ENCODE measurements around the gene SEMA4B. TPM values are rescaled to one million over a fixed set of nuclear protein-coding genes. Genes with fewer than 3 reads are reported as not detected.

SEMA4B gene
- total and polyA plus RNA-seq, 10 of the 15 experiments (the other 5 are each of a cell fraction or from before 2014, with no cell fraction given) = 0.87 to 26.0 (median 9.3) TPM

DNA sequence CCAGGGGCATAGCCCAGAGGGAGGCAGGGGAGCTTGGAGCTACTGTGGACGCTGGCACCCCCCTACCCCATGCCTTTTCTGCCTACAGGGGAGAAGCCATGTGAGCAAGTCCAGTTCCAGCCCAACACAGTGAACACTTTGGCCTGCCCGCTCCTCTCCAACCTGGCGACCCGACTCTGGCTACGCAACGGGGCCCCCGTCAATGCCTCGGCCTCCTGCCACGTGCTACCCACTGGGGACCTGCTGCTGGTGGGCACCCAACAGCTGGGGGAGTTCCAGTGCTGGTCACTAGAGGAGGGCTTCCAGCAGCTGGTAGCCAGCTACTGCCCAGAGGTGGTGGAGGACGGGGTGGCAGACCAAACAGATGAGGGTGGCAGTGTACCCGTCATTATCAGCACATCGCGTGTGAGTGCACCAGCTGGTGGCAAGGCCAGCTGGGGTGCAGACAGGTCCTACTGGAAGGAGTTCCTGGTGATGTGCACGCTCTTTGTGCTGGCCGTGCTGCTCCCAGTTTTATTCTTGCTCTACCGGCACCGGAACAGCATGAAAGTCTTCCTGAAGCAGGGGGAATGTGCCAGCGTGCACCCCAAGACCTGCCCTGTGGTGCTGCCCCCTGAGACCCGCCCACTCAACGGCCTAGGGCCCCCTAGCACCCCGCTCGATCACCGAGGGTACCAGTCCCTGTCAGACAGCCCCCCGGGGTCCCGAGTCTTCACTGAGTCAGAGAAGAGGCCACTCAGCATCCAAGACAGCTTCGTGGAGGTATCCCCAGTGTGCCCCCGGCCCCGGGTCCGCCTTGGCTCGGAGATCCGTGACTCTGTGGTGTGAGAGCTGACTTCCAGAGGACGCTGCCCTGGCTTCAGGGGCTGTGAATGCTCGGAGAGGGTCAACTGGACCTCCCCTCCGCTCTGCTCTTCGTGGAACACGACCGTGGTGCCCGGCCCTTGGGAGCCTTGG, 27.0 kb downstream of the SEMA4B start (continued):
- TF ChIP-seq, protein P1, sequence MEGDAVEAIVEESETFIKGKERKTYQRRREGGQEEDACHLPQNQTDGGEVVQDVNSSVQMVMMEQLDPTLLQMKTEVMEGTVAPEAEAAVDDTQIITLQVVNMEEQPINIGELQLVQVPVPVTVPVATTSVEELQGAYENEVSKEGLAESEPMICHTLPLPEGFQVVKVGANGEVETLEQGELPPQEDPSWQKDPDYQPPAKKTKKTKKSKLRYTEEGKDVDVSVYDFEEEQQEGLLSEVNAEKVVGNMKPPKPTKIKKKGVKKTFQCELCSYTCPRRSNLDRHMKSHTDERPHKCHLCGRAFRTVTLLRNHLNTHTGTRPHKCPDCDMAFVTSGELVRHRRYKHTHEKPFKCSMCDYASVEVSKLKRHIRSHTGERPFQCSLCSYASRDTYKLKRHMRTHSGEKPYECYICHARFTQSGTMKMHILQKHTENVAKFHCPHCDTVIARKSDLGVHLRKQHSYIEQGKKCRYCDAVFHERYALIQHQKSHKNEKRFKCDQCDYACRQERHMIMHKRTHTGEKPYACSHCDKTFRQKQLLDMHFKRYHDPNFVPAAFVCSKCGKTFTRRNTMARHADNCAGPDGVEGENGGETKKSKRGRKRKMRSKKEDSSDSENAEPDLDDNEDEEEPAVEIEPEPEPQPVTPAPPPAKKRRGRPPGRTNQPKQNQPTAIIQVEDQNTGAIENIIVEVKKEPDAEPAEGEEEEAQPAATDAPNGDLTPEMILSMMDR (IDR thresholded peaks at IDR 0.05 in 2 of 3, conservative IDR thresholded peaks at IDR 0.05 in 1 of 3; ENCODE audit: control insufficient read depth in 2 of 3, extremely low read depth in 1 of 3, insufficient read depth in 1 of 3, low read depth in 3 of 3, low read length in 3 of 3) = no peak
- no peak for TF ChIP-seq KDM1A (IDR thresholded peaks at IDR 0.05; ENCODE audit: borderline replicate concordance)
- TF ChIP-seq TBL1XR1 (IDR thresholded peaks at IDR 0.05; ENCODE audit: low read depth, low read length) = no peak
- TF ChIP-seq WRNIP1 (IDR thresholded peaks at IDR 0.05; ENCODE audit: borderline replicate concordance, low read depth, low read length) = no peak
- TF ChIP-seq EED (IDR thresholded peaks at IDR 0.05; ENCODE audit: low read depth) = no peak

DNA sequence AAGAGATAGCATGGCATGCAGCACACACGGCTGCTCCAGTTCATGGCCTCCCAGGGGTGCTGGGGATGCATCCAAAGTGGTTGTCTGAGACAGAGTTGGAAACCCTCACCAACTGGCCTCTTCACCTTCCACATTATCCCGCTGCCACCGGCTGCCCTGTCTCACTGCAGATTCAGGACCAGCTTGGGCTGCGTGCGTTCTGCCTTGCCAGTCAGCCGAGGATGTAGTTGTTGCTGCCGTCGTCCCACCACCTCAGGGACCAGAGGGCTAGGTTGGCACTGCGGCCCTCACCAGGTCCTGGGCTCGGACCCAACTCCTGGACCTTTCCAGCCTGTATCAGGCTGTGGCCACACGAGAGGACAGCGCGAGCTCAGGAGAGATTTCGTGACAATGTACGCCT, 27.8 kb downstream of the SEMA4B start:
- TF ChIP-seq BACH1 (IDR thresholded peaks at IDR 0.05; ENCODE audit: borderline replicate concordance) = no peak
- TF ChIP-seq, protein P2, sequence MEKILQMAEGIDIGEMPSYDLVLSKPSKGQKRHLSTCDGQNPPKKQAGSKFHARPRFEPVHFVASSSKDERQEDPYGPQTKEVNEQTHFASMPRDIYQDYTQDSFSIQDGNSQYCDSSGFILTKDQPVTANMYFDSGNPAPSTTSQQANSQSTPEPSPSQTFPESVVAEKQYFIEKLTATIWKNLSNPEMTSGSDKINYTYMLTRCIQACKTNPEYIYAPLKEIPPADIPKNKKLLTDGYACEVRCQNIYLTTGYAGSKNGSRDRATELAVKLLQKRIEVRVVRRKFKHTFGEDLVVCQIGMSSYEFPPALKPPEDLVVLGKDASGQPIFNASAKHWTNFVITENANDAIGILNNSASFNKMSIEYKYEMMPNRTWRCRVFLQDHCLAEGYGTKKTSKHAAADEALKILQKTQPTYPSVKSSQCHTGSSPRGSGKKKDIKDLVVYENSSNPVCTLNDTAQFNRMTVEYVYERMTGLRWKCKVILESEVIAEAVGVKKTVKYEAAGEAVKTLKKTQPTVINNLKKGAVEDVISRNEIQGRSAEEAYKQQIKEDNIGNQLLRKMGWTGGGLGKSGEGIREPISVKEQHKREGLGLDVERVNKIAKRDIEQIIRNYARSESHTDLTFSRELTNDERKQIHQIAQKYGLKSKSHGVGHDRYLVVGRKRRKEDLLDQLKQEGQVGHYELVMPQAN (conservative IDR thresholded peaks at IDR 0.05) = no peak
- TF ChIP-seq POLR2AphosphoS5 (IDR thresholded peaks at IDR 0.05; ENCODE audit: low read length) = peak; percentile 26; the same call in 1 of the 2 replicates
- TF ChIP-seq CBX3 (IDR thresholded peaks at IDR 0.05; ENCODE audit: borderline replicate concordance, low read depth) = no peak
- Histone ChIP-seq H4K20me1 (ENCODE audit: control insufficient read depth, insufficient read depth) (no peaks in the 10 kb centered on the region), H3K27me3 (replicated peaks in 1 of 2; ENCODE audit: control insufficient read depth in 2 of 2, insufficient read depth in 2 of 2, low read length in 1 of 2) (no peaks in the 10 kb centered on the region), H3K4me3 (no peak overlapping the region), H2AFZ (ENCODE audit: control insufficient read depth, low read depth, low read length) (no peak overlapping the region), H3K9ac (ENCODE audit: control insufficient read depth, insufficient read depth, low read length) (no peak overlapping the region), H3K27ac (ENCODE audit: control insufficient read depth, insufficient read depth) (no peak overlapping the region), H3K4me2 (ENCODE audit: control insufficient read depth, insufficient read depth) (no peak overlapping the region), H3K79me2 (ENCODE audit: control insufficient read depth, insufficient read depth, low read length) (peaks cover 19% of the 10 kb centered on the region), H3K9me3 (replicated peaks; ENCODE audit: control insufficient read depth, insufficient read depth, low read length) (no peaks in the 10 kb centered on the region), H3K36me3 (ENCODE audit: control insufficient read depth in 2 of 2, insufficient read depth in 2 of 2, low read length in 1 of 2) (peaks cover 18 to 19% of the 10 kb centered on the region in 2 experiments; a peak in 3 of 4 replicates), H3K4me1 (ENCODE audit: control insufficient read depth, insufficient read depth, low read length) (peaks cover 24% of the 10 kb centered on the region)
- DNase-seq (ENCODE audit: low read depth, low spot score) (no peak), FAIRE-seq (no peak), ATAC-seq (no peak)
- WGBS (ENCODE audit: insufficient coverage, insufficient replicate concordance, low lambda C conversion rate, missing lambda C conversion rate) = 93% methylated on average over 15 of the region's 15 CpGs
- RAD21 ChIA-PET (ENCODE audit: unreplicated experiment) = no interaction called here
- POLR2A ChIA-PET = interaction anchor here (1.8 kb wide), 1 partner anchor 67 kb away, joined by 5 read pairs; no protein-coding TSS in a partner anchor
- SMC1A ChIA-PET (ENCODE audit: uncharacterized antibody, unreplicated experiment) = no interaction called here
- BruUV-seq (replicated peaks) = no TSS peak
- intact Hi-C loops (cut with micrococcal nuclease; ENCODE audit: unreplicated experiment) = no loop called here
- CTCF ChIA-PET = no interaction called here
- in situ Hi-C loops (cut with MboI) = no loop called here
